DND-41 (cell line): ENCODE data around the gene COQ7.

Source experiments
- EZH2 ChIP-seq: IDR thresholded peaks from 3 replicates; pipeline ENCODE4 v1.6.1; 2012; ENCODE audit warnings: borderline replicate concordance, low read depth, mild to moderate bottlenecking, moderate library complexity, low read length, inconsistent platforms; ENCODE audit not compliant: severe bottlenecking
- TF ChIP-seq, protein P1 (sequence below): IDR thresholded peaks from 2 replicates; pipeline ENCODE4 v1.5.1; 2012; ENCODE audit warnings: borderline replicate concordance, low read length, moderate library complexity, mild to moderate bottlenecking; ENCODE audit not compliant: poor library complexity, severe bottlenecking; ENCODE audit errors: extremely low read depth

DNA sequence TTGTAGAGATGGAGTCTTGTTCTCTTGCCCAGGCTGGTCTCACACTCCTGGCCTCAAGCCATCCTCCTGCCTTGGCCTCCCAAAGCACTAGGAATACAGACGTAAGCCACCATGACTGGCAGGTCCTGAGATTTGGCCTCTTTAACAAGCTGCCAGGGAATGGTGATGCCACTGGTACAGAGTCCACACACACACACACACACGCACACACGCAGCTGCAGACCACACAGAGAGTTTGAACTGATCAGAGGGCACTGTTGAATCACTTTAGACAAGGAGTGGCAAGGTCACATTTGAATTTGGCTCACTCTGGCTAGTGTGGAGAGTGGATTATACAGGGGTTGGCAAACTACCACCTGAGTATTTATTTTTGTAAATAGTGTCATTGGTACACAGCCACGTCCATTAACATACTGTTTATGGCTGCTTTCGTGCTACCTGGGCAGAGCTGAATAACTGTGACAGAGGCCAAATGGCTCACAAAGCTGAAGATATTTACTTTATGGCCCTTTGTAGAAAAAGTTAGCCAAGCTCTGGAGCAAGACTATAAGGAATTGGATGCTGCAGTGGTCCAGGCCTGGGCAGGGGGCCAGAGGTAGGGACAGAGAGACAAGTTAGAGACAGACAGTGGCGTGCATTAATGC, 56.2 kb downstream of the COQ7 start:
- TF ChIP-seq, protein P1, sequence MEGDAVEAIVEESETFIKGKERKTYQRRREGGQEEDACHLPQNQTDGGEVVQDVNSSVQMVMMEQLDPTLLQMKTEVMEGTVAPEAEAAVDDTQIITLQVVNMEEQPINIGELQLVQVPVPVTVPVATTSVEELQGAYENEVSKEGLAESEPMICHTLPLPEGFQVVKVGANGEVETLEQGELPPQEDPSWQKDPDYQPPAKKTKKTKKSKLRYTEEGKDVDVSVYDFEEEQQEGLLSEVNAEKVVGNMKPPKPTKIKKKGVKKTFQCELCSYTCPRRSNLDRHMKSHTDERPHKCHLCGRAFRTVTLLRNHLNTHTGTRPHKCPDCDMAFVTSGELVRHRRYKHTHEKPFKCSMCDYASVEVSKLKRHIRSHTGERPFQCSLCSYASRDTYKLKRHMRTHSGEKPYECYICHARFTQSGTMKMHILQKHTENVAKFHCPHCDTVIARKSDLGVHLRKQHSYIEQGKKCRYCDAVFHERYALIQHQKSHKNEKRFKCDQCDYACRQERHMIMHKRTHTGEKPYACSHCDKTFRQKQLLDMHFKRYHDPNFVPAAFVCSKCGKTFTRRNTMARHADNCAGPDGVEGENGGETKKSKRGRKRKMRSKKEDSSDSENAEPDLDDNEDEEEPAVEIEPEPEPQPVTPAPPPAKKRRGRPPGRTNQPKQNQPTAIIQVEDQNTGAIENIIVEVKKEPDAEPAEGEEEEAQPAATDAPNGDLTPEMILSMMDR, result no peak
- no peak for TF ChIP-seq EZH2
